Nucleus accumbens (tissue), 56 donors: ENCODE results near the gene SEC14L5.
A peak's percentile ranks its signal among the peaks of the same experiment; 100 is the strongest.

Experiments used
- DNase-seq, 56 donors: peaks; one replicate each; lab custom pipeline; 2025; lab: John Stamatoyannopoulos, UW

SEC14L5 gene

GRCh38 chr16:4980691-4981090, 22.6 kb downstream of the SEC14L5 start:
- no peak for DNase-seq

GRCh38 chr16:4981473-4981872, 23.3 kb downstream of the SEC14L5 start:
- DNase-seq, result peak in 9 of 56 donors; percentile 16 to 45 (median 32)

GRCh38 chr16:4982056-4982867, 24.1 kb downstream of the SEC14L5 start:
- DNase-seq, result peak in 9 of 56 donors; percentile 13 to 47 (median 25)

- no peak for DNase-seq
Observed at GRCh38 chr16:4984174-4984990, 26.3 kb downstream of the SEC14L5 start.

- no peak for DNase-seq
Observed at GRCh38 chr16:4987250-4987579, 29.1 kb downstream of the SEC14L5 start.

- DNase-seq, result peak in 2 of 56 donors; percentile 26 to 53
Observed at GRCh38 chr16:4987580-4988374, 29.6 kb downstream of the SEC14L5 start.

GRCh38 chr16:4988647-4989046, 30.5 kb downstream of the SEC14L5 start:
- no peak for DNase-seq

GRCh38 chr16:4989391-4990006, 31.4 kb downstream of the SEC14L5 start:
- DNase-seq, result no peak

- no peak for DNase-seq
Observed at GRCh38 chr16:4990415-4990814, 32.3 kb downstream of the SEC14L5 start.

GRCh38 chr16:4991754-4992153, 33.6 kb downstream of the SEC14L5 start:
- no peak for DNase-seq

- peak in 49 of 56 donors; percentile 20 to 84 (median 66) for DNase-seq
Observed at GRCh38 chr16:4994719-4995434, 36.7 kb downstream of the SEC14L5 start.

- DNase-seq, result no peak
Observed at GRCh38 chr16:5000573-5001001, 42.5 kb downstream of the SEC14L5 start.

GRCh38 chr16:5001571-5001970, 43.4 kb downstream of the SEC14L5 start:
- DNase-seq, result peak in 1 of 56 donors; percentile 32

GRCh38 chr16:5001986-5002385, 43.9 kb downstream of the SEC14L5 start:
- DNase-seq, result no peak

GRCh38 chr16:5002699-5003143, 44.6 kb downstream of the SEC14L5 start:
- DNase-seq, result no peak

GRCh38 chr16:5003211-5003610, 45.1 kb downstream of the SEC14L5 start:
- no peak for DNase-seq

- DNase-seq, result no peak
Observed at GRCh38 chr16:5003828-5004227, 45.7 kb downstream of the SEC14L5 start.

- DNase-seq, result no peak
Observed at GRCh38 chr16:5004311-5004710, 46.2 kb downstream of the SEC14L5 start.

- no peak for DNase-seq
Observed at GRCh38 chr16:5005916-5006315, 47.8 kb downstream of the SEC14L5 start.
